Measurements from ENCODE around the gene SYNGR3.

DNA sequence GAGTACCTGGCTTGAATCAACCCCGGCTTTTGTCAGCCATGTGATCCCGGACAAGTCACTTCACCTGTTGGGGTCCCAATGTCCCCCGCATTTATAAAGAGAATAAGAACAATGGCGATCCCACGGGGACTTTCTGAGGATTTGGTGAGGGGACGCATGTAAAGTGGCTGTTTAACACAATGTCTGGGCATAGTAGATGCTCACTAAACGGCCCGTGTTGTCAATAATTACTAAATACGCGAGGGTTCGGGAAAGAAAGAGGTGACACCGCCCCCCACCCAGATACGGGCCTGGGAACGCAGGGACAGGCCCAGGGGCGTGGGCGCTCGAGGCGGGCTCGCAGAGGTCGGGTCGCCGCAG, 1.8 kb downstream of the SYNGR3 start:
- TF ChIP-seq, protein P1, sequence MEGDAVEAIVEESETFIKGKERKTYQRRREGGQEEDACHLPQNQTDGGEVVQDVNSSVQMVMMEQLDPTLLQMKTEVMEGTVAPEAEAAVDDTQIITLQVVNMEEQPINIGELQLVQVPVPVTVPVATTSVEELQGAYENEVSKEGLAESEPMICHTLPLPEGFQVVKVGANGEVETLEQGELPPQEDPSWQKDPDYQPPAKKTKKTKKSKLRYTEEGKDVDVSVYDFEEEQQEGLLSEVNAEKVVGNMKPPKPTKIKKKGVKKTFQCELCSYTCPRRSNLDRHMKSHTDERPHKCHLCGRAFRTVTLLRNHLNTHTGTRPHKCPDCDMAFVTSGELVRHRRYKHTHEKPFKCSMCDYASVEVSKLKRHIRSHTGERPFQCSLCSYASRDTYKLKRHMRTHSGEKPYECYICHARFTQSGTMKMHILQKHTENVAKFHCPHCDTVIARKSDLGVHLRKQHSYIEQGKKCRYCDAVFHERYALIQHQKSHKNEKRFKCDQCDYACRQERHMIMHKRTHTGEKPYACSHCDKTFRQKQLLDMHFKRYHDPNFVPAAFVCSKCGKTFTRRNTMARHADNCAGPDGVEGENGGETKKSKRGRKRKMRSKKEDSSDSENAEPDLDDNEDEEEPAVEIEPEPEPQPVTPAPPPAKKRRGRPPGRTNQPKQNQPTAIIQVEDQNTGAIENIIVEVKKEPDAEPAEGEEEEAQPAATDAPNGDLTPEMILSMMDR (IDR thresholded peaks at IDR 0.05; ENCODE audit: low read depth, low read length, poor library complexity, severe bottlenecking): no peak
- no peak for TF ChIP-seq EZH2phosphoT487 (IDR thresholded peaks at IDR 0.05; ENCODE audit: borderline replicate concordance, low read length)
